Inflammatory macrophage treated with lipopolysaccharide for 1 hour (primary cell): Measurements from ENCODE around the gene DPP3.
A peak's percentile ranks its signal among the peaks of the same experiment; 100 is the strongest.

Experiments
- DNase-seq, 2 donors: peaks; one replicate each; pipeline ENCODE4 v3.0.0-alpha.2; 2020 to 2022

DPP3 gene

DNA sequence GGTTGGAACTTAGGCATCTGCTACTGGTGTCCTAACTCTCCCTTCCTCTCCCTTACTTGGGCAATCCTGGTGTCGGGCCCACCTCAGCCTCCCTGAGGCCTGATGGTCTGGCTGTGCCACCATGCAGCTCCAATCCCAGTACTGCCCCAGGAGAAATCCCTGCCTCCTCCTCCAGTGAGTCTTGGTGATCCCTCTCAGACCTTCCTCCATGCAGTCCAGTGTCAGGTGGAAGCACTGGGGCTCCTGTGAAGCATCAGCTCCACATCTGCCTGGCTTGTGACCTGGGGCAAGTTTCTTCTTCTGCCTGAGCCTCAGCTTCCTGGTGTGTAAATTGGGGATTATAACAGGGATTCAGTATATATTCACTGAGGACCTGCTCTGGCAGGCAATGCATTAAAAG is 15.3 kb upstream of the DPP3 start:
- no peak for DNase-seq

GRCh38 chr11:66465373-66466224 is 14.6 kb upstream of the DPP3 start:
- no peak for DNase-seq

DNA sequence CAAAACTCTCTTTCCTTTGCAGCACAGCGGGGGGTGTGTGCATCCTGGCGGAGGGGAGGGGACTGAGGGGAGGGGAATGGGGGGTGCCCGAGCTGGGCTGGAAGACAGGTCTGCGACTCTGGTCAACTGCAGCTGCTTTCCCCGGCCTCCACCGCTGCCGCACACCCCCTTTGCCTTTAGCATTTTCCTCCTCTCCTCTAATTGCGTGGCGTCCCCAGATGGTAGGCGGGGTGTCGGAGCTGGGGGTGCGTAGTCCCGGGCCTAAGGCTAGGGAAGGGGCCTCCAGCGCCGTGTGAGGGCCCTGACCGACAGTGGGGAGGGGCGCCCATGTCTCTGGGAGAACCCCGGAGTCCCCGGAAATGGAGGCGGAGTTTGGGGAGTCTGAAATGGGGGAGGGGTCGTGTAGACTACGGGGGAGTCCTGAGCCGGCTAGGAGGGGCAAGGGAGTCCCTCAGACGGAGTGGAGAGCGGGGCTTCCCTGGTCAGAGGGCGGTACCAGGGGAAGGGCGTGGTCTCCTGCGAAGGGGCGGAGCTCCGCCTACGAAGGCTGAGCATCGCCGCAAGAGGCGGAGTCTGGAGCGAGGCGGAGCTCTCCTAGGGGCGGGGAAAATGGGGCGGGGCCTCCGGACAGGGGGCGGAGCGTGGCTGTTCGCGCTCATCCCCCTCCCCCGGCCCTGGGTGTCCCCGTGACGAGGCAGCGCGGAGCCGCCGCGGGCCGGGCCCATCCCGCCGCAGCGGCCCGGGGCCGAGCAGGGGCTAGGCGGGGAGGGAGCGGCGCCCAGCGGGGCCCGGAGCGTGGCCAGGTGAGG is 13.8 kb upstream of the DPP3 start, which contains the start of gene PELI3:
TSS of gene PELI3 (plus strand) at position 681 of the 809 bp plus-strand sequence. CDS start 1,224 bp downstream, outside the sequence.
- DNase-seq: peak; percentile 83 to 97

DNA sequence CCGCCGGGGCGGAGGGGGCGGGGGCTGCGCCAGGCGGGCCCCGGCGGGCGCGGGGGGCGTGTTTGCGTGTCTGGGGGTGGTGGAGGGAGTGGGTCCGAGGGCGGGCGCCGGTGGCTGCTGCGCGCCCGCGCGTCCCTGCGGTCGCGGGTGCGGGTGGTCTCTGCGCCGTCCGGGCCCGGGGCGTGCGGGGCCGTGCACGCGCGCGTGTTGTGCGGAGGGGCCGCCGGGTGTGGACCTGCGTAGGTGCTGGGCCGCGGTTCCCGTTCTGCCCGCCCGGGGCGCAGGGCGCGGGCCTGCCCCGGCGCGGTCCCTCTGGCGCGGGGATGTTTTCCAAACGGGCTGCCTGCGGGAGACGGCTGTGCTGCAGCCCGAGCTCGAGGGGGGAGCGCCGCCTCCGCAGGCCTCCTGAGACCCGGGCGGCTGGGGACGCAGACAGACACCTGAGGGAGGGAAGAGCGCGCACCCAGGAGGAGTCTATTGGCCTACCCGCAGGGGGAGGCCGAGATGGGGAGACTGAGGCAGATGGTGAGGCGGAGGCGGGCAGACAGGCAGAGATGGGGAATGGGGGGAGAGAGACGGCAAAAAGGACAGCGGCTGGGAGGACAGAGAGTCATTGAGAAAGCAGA is 13.1 kb upstream of the DPP3 start:
- no peak for DNase-seq

- peak; percentile 80 for DNase-seq
Measured at GRCh38 chr11:66467756-66468155, 12.5 kb upstream of the DPP3 start.

GRCh38 chr11:66468691-66469090 is 11.5 kb upstream of the DPP3 start:
- no peak for DNase-seq

GRCh38 chr11:66469441-66469840 is 10.8 kb upstream of the DPP3 start:
- DNase-seq: no peak

- DNase-seq: no peak
Measured at GRCh38 chr11:66470015-66470414, 10.2 kb upstream of the DPP3 start.

GRCh38 chr11:66471142-66471541 is 9.1 kb upstream of the DPP3 start:
- DNase-seq: no peak

- no peak for DNase-seq
Measured at GRCh38 chr11:66472054-66472453, 8.2 kb upstream of the DPP3 start.

- DNase-seq: no peak
Measured at GRCh38 chr11:66473167-66473566, 7.1 kb upstream of the DPP3 start.

DNA sequence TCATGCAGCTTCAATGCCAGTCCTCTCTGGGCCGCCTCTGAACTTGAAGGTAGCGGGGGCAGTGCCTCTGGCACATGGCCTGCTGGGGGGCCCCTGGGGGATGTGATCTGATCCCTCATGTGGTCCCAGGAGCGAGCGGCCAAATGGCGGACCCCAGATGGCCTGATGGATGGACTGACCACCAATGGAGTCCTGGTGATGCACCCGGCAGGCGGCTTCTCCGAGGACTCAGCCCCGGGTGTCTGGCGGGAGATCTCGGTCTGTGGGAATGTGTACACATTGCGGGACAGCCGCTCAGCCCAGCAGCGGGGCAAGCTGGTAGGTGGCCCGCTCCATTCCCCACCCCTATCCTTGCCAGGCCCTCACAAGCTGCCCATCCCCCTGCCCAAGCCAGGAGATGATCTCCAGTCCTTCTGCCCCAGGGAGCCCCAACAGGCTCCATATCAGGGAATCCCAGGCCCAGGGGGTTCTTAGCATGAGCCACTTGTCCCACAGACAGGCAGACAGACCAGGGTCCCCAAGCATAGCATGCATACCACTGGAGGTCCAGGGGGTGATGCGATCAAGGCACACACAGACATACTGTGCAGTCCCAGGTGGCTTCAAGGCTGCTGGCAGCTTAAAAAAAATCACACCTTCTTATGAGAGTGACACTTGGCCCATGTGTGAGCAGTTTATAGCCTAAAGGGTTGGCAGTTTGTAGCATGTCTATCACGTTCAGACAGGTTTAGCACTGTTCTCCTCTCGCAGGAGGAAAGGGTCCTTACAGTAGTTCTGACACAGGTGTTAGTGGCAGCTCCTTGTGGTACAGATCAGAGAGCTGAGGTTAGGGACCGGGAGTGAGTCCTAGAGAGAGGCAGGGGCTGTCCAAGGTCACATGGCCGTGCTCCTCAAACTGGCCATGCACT is 6.4 kb upstream of the DPP3 start:
- no peak for DNase-seq

DNA sequence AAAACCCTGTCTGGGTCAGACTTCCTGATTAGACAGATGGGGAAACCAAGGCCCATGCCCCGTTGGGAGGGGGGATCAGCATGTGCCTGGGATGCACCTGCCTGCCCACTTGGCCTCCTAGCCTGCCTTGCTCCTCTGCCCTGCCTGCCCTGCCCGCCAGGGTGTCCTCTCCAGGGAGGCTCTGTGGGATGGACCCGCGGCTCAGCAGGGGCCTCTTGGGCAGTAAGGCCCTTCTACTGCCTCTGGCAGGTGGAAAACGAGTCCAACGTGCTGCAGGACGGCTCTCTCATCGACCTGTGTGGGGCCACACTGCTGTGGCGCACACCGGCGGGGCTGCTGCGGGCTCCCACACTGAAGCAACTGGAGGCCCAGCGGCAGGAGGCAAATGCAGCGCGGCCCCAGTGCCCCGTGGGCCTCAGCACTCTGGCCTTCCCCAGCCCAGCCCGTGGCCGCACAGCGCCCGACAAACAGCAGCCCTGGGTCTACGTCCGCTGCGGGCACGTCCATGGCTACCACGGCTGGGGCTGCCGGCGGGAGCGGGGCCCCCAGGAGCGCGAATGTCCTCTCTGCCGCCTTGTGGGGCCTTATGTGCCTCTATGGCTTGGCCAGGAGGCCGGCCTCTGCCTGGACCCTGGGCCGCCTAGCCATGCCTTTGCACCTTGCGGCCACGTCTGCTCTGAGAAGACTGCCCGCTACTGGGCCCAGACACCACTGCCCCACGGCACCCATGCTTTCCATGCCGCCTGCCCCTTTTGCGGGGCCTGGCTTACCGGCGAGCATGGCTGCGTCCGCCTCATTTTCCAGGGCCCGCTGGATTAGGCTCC is 4.7 kb upstream of the DPP3 start:
- DNase-seq: no peak

DNA sequence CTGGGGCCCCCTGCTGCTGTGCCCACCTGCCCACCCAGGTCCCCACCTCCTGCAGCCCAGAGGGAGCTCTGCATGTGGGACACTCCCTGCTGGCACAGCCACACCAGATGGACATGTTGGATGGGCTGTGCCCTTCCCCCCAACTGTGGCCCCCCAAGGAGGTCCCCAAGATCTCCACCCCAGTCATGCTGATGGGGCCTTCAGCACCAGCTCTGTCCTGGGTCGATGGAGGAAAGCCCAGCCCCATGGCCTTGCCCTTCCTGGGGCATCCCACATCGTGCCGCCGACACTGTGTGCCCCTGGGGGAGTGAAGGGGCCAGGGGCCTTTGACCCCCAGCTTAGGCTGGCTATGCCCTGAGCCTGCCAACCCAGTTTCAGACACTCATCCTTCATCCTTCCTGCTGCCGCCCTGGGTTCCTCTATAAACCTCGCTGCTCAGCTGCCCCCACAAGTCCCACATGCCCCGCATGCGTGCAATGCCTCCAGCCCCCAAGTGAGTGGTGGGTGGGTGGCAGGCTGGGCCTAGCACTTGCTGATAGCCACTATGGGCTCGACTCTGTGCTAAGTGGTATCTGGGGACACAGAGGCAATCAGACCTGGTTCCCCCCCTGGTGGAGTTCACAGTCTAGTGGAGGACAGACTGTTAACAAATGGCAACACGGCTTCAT is 3.9 kb upstream of the DPP3 start:
- no peak for DNase-seq

DNA sequence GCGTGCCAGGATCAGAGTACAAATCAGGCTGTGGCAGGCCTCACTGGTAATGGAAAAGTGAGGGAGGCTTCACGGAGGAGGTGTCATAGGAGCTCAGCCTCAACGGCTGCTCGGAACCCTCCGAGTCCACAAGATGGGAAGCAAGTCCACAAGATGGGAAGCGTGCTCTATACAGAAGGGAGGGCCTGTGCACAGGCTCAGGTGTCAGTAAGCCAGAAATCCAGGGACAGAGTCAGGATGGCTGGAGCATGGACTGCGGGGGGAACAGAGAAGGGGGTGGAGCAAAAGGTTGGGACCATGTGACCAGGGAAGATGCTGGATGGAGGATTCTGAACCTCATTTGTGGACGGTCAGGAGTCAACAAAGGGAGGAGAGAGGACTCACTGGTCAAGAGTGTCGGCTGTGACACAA is 3.4 kb upstream of the DPP3 start:
- no peak for DNase-seq

DNA sequence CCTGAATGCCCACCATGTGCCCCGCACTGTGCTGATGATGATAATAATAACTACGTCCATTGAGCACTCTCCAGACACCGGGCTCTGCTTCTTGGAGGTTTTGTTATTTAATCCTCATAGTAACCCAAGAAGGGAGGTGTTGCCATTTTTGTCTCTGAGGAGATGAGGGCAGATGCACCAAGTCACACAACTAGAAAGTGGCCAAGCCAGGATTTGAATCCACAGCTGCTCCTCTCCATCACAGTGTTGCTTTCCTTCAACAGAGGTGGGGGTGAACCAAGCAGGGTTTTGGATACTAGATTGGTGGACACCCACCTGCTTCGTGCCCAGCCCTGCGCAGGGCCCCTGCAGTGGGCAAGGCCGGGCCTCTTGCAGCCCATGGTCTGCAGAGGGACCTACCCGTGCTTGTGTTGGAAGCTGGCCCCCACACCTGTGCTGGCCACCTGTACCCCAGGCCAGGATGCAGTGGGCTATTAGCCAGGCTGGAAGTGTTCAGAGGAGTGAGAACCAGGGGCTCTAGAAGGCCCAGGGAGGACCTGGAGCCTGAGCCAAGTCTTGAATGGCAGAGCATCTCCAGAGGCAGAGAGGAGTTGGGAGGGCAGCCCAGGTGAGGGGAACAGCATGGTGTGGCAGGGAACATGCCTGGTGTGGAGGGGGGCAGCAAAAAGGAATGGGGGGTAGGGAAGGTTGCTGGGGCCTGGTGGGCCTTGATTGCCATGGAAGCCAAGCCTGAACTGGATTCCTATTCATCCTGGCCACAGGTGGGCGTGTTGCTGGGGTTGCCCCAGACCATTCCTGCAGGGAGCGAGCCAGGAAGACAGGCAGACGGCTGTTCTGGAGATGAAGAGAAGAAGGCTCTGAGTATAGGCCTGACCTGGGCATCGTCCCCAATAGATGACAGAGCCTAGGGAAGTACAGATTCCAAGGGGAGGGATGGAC is 2.7 kb upstream of the DPP3 start:
- DNase-seq: no peak

DNA sequence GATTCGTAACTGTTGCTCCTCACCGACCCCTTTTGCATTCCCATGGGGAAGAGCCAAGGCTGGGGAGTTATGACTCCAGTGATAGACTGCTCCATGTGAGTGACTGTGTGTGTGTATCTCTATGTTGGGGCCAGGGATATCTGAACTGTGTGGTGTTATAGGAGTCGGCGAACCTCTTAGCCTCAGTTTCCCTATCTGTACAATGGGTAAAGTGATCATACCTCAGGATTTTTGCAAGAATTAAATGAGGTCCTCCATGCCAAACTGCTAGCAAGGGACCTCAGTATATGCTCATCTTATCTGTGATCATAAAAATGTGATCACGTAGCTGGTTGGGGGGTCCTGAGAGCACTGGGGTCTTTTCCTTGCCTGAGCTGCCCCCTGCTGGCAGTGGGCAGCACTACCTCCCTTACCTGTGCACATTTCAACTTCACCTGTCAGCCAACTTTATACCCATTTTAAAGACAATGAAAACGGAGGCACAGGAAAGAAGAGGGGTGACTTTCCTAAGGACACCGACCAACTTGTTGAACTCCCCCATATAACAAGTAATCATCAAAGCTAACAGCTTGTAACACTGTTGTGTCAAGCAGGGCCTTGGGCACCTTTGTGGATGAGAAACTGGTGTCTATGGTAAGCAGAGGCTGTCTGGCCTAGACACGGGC is 1.4 kb upstream of the DPP3 start:
- DNase-seq: no peak

- DNase-seq: no peak
Measured at GRCh38 chr11:66479394-66480116, 679 bp upstream of the DPP3 start.
